Measurements from ENCODE around the gene PRM1. TPM values are rescaled to one million over a fixed set of nuclear protein-coding genes. Genes with fewer than 3 reads are reported as not detected.

The PRM1 gene
- total and polyA plus RNA-seq, 2 of the 13 experiments (the other 11 are each of a cell fraction or from before 2014, with no cell fraction given): not detected

GRCh38 chr16:11253009-11253994, 27.8 kb downstream of the PRM1 start (continued):
- TF ChIP-seq UBTF (CRISPR knock-in tag; IDR thresholded peaks at IDR 0.05) (peak; percentile 39; the same call in 1 of the 2 replicates), FOXC1 (CRISPR knock-in tag; IDR thresholded peaks at IDR 0.05; ENCODE audit: borderline replicate concordance) (0 out of 2 replicates have a peak, but pooled peaks have one; percentile 17), NR2F1 (CRISPR knock-in tag; IDR thresholded peaks at IDR 0.05) (no peak), ZNF878 (CRISPR knock-in tag; IDR thresholded peaks at IDR 0.05) (0 out of 2 replicates have a peak, but pooled peaks have one; percentile 39), SALL1 (CRISPR knock-in tag; IDR thresholded peaks at IDR 0.05) (peak; percentile 49; the same call in 1 of the 2 replicates), AGO2 (optimal IDR thresholded peaks at IDR 0.05; ENCODE audit: low read depth, low read length) (peak; percentile 64), POLR2AphosphoS5 (IDR thresholded peaks at IDR 0.05; ENCODE audit: low read depth, low read length) (peak; percentile 51; the same call in 1 of the 2 replicates), TRIM24 (CRISPR knock-in tag; IDR thresholded peaks at IDR 0.05) (no peak), TEAD3 (CRISPR knock-in tag; optimal IDR thresholded peaks at IDR 0.05; ENCODE audit: borderline replicate concordance) (peak; percentile 30), ZBTB33 (CRISPR knock-in tag; IDR thresholded peaks at IDR 0.05) (peak; percentile 99), NRL (CRISPR knock-in tag; IDR thresholded peaks at IDR 0.05; ENCODE audit: borderline replicate concordance) (peak; percentile 69; the same call in 1 of the 2 replicates), SSRP1 (CRISPR knock-in tag; IDR thresholded peaks at IDR 0.05) (peak; percentile 14; the same call in 1 of the 2 replicates)
- TF ChIP-seq, protein P1, sequence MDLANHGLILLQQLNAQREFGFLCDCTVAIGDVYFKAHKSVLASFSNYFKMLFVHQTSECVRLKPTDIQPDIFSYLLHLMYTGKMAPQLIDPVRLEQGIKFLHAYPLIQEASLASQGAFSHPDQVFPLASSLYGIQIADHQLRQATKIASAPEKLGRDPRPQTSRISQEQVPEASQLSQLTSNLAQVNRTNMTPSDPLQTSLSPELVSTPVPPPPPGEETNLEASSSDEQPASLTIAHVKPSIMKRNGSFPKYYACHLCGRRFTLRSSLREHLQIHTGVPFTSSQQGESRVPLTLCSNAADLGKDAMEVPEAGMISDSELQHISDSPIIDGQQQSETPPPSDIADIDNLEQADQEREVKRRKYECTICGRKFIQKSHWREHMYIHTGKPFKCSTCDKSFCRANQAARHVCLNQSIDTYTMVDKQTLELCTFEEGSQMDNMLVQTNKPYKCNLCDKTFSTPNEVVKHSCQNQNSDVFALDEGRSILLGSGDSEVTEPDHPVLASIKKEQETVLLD (CRISPR knock-in tag; IDR thresholded peaks at IDR 0.05; ENCODE audit: low read depth): no peak
